Measurements from ENCODE around the gene GPR176.

Gene GPR176

DNA sequence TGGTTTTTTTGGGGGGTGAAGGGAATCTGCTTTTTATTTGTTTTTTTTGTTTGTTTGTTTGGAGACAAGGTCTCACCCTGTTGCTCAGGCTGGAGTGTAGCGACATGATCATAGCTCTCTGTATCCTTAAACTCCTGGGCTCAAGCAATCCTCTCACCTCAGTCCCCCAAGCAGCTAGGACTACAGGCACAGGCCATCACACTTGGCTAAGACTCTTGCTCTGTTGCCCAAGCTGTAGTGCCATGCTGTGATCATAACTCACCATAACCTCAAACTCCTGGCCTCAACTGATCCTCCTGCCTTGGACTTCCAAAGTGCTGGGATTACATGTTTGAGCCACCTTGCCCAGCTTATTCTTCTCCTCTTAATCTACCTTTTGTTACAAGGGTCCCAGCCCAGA, 31.8 kb downstream of the GPR176 start:
- no peak for DNase-seq

DNA sequence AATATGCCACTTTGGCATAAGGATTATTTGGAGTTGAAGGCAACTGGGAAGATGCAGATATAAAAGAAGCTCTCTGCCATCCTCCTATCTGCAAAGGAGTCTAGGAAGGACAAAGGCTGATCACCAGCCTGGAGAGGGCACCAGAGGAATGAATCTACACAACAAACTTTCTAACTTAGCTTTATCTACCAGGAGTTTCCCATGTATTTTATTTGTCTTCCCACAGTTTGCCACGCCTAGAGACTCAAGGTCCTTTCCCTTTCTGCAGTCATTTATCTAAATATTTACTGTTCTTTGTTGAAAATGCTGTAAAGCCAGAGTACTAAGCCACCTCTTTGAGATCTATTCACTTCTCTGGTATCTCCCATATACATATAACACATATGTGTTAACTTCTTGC, 32.2 kb downstream of the GPR176 start:
- no peak for DNase-seq

DNA sequence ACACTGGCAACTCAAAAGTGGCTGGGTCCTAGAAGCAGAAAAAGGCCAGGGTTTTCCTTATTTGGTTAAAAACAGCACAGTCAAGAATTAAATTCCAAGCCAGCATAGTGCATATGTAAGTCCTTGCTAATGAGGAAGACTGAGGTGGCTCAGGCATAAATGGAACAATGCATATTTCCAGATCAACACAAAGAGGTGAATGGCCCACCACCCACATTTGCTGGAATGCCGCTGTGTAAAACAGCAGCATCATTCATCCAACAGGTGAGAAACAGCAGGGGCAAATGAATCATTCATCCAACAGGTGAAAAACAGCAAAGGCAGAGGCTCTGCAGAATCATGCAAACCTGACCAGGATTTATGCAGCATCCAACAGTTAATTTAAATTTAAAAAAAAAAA, 32.9 kb downstream of the GPR176 start:
- DNase-seq, result no peak

DNA sequence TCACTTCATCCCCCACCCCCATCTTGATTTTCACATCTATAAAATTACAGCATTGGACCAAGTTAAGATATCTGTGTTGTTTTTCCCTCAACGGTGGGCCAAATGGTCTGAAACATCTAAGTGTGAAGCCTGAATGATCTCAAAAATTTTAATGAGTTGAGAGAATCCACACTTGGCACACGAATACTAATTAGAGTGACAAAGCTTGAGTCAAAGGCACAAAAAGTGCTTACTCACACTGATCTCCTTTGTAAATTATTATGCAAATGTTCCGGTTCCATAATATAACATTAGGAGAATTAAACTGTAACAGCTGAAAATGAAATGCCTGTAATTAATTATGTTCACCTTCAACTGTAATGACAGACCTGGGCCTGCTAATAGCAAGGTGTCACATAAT, 33.6 kb downstream of the GPR176 start:
- no peak for DNase-seq

DNA sequence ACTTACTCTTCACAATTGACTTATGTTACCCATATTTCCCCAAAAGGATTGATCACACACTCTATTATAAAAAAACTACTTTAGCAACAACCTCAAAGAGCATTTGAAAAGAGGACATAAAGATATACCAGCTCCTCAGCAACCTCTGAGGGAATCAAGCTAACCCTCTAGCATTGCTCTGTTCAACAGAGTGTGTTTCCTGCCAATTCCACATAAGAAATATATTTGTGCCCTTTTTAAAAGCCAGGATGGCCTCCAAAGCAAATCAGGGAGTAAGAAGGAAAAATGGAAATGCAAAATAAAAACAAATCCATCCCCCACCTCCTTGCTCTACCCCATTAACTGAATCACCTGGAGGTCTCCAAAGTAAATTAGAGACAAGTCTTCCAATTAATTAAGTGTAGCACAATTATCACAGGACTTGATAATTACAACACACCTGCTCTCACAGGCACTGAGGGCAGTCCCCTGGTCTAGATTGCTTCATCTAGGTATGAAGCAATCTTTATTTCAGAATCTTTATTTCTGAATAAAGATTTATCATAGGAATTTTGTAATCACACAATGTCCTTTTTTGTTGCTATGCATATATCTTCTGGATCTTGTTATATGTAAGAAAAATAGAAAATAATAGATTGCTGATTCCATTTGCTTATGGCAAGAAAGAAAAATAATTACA, 34.8 kb downstream of the GPR176 start:
- DNase-seq, result no peak

DNA sequence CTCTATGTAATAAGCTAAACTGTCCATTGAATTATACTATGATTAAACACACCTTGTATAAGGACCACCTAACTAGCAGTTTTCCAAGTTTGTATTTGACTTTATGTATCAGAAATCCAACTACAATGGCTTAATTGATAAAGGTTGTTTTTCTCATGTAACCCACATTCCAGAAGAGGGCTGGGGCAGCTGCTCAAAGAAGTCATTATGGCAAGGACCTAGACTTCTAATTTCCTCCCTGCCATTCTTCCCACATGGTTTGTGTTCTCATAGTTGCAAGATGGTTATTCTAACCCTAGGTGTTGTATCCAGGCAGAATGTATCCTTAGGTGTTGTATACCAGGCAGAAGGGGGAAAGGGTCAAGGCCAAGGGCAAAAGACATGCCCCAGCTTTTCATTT, 35.7 kb downstream of the GPR176 start:
- DNase-seq, result no peak

DNA sequence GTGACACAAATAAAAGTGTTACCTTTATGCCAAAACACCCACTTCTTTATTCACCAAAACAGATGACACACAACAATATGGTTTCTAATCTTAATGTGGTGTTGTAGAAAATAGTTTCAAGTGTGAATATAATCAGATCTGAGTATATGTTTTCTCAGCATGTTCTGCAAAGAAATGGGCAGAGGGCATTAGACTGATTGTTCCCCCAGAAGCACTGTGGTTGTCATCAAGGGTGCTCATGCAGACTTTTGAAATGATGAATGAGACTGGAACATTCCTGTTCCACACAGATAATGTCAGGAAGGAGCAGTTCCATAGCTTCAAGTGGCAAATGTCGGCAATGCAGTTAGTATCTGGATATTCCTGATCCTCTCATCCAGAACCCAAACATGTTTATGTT, 37.5 kb downstream of the GPR176 start:
- no peak for DNase-seq

DNA sequence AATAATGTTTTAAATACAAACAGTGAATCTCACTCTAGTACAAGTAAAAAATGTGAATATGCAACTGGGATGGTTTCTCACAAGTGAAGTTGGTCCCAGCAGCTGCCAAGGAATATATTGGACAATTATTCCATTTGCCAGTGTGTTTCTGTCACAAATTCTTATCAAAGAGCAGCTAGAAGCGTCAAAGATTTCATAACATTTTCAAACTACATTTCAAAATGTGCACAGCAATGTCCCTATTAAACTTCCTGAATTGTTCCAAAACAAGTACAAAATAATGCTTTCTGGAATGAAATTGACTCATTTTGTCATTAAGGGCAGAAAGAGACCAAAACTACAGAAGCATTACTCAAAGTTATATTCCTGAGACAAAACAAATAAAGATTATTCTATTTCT, 38.3 kb downstream of the GPR176 start:
- DNase-seq, result no peak

DNA sequence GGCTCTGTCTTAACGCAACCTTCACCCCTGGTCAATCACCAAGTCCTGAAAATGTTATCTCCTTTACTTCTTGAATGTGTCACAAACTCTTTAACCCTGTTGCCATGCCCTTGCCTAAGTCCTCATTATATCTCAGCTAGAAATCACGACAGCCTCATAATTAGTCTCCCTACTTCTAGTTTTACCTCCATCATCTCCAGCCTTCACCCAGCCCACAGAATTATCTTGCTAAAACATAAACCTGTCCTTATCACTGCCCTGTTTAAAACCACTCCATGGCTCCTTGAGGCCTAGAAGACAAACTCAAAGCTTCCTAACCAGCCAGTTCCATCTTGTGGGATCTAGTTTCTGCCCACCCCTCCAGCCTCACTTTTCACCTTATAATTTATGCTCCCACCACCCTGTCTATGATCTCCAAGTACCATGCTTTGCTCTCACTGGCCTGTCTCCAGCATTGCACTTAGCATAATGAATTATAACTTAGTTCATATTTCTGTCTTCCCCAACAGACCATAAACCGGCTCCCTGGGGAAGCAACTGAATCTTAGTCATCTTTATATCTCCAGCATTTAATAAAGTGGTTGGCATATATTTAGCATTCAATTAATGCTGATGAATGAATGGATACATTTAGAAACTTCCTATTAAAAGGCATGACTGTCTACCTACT, 39.2 kb downstream of the GPR176 start:
- DNase-seq, result no peak

DNA sequence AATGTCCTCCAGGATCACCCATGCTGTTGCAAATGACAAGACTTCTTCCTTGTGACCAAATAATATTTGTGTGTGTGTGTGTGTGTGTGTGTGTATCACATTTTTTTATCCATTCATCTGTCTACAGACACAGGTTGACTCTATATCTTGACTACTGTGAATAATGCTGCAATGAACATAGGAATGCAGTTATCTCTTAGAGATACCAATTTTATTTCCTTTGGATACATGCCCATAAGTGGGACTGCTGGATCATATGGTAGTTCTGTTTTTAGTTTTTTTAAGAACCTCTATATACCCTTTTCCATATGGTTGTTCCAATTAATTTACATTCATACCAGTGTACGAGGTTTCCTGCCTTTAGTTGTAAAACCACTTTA, 41.7 kb downstream of the GPR176 start:
- DNase-seq, result no peak

DNA sequence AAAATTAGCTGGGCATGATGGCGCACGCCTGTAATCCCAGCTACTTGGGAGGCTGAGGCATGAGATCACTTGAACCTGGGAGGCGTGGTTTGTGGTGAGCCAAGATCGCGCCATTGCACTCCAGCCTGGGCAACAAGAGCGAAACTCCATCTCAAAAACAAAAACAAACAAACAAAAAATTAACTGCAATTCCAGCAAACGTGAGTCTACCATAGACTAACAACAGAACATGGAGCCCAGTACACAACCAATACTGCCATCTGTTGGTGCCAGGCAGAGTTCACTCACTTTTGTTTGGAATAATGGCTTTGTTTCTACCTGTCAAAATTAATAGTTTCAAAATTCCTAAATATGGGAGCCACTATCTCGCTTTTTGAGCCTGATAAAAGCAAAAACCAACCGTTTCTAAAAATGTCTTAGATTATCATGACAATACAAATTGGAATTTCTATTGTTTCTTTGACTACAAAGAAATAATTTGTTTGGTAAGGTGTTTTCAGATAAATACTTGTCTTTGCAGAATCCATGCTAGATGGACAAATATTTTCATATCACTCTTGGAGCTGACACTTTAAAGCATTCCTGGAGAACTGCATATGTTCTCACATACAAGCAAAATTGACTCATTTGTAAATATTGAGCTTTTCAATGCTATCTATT, 45.0 kb downstream of the GPR176 start:
- DNase-seq, result no peak

DNA sequence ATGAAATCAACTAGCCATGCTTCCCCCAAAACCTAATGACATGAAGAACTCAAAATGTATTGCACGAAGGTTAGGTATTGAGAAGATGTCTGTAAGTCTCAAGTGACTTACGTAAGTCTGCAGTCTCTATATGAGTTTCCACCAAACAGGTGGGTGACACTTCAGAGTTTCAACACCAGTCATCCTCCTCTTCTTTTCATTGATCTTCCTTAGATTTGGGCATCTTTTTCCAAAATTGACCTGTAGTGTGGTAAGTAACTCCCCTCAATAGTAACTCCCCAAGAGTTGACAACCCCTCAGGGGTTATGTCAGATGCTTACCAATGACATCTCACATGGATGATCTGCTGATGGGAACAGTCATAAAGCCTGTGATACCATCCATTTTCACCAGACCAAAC, 46.1 kb downstream of the GPR176 start:
- no peak for DNase-seq

DNA sequence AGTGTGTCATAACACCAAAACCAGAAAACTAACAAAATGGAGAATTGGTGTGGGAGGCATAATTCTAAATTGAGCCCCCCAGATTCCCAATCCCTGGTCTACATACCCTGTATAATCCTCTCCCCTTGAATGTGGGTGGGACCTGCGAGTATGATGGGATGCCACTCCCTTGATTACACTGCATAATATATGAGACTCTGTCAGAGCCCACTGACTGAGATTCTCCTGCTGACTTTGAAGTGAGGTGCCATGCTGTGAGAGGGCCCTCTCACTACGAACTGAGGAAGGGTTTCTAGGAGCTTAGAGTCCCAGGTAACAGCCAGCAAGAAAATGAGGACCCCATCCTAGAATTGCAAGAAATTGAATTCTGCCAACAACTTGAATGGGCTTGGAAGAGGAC, 49.5 kb downstream of the GPR176 start:
- DNase-seq, result no peak

DNA sequence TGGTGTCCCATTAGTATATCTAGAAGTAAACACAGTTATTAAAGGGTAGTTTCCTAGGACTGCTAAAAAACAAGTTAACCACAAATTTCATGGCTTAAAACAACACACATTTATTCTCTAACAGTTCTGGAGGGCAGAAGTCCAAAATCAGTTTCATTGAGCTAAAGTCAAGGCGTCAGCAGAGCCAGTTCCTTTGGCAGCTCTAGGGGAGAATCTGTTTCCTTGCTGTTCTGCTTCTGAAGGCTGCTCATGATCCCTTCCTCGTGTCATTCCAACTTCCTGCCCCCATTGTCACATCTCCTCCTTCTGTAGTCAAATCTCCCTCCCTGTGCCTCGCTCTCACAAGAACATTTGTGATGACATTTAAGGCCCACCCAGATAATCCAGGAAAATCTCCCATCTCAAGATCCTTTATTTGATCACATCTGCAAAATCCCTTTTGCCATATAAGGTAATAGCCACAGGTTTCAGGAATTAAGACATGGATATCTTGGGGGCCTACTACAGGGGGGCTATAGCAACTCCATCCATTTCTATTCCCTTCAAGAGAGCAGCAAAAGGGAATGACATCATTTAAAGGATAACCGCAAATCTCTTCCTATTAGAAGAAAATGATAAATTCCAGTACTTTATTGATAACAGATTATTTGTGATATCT, 50.1 kb downstream of the GPR176 start:
- peak in 3 of 14 donors; percentile 1 to 13 (median 1) for DNase-seq

DNA sequence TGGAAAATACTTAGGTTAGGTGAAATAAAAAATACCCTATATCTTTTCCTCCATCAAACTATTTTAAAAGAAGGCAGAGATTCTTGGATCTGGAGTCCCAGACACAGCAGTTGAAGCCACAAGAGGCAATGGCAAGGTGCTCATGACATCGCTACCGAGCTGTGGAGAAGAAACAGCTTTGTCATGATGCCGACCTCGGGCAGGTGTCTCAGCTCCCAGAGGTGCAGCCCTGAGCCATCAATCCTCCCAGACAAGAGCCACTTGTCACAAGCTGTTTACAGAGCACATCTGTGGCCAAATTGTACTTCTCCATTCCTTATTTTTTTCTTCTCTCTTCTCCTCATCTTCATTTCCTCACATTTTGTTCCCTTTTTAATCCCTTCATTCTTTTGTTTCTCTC, 50.8 kb downstream of the GPR176 start:
- DNase-seq, result no peak

DNA sequence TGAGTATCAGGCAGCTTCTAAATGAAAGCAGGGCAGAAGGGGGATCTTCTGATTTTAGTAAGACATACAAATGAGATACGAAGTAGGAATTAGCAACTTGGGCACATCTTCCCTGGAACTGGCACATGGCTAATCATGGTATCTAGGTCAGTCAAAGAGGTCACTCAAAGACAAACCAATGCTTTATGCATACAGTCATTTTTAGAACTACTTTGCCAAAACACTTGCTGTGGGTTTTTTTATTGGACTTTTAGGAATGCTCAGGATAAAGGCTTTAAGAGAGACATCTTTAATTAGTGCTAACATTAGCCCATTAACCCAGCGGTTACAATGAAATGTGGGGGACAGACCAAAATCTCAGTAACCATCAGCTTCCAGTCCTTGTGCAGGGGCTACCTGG, 51.7 kb downstream of the GPR176 start:
- no peak for DNase-seq

DNA sequence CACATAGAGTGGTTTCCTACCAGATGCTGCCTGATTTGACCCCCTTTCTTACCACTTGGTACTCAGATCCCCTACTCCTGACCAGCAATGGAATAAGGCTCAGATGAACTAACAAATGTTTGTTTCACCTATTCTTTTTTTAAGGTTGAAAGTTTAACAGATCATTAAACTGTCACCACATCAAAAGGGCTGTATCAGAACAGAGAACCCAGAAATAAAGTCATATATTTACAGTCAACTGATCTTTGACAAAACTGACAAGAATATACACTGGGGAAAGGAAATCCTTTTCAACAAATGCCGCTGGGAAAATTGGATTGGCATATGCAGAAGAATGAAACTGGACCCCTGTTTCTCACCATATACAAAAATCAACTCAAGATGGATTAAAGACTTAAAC, 56.0 kb downstream of the GPR176 start:
- no peak for DNase-seq

DNA sequence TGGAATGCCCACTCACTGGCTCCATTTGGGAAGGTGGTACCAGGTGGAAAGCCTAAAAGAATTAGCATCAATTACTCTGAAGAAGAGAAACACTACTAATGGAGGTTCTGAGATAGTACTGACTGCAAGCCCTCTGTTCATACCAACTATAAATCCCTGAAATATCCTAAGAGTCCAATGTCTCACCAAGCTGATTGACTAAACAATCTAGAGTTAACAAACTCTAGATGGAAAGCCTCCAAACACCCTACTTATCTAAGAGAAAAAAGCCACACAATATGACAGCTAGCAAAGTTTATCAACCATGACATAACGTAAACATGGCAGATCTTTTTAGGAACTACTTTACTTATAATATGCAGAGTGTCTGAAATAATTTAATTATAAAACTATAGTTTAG, 59.2 kb downstream of the GPR176 start:
- no peak for DNase-seq

DNA sequence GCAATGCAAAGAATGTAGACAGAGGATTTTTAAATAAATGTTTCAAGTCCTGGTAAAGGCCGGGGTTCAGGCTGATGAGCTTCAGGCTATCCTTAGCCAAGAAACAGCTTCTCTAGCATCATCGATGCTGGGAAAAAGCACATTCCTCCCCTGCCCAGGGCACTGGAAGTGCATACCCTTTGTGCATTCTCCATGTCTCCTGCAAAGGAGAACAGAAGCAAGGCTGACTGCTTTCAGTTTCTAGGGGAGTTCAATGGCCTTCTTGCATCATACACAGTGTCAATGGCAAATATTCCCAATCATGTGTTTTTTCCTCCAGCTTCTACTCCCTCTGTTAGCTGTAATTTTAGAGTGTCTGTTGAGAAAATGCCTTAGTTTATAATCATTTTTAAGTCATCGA, 59.9 kb downstream of the GPR176 start:
- DNase-seq, result peak in 1 of 14 donors; percentile 10

DNA sequence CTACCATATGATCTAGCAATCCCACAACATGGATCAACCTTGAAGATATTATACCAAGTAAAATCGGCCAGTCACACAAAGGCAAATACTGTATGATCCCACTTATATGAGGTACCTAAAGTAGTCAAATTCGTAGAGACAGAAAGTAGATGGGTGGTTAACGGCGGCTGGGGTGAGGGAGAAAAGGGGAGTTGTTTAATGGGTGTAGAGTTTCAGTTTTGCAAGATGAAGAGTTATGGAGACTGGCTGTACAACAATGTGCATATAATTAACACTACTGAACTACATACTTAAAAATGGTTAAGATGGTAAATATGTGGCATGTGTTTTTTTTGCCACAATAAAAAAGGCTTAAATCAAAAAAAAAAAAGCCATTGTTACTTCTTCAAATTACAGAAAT, 60.4 kb downstream of the GPR176 start:
- no peak for DNase-seq

DNA sequence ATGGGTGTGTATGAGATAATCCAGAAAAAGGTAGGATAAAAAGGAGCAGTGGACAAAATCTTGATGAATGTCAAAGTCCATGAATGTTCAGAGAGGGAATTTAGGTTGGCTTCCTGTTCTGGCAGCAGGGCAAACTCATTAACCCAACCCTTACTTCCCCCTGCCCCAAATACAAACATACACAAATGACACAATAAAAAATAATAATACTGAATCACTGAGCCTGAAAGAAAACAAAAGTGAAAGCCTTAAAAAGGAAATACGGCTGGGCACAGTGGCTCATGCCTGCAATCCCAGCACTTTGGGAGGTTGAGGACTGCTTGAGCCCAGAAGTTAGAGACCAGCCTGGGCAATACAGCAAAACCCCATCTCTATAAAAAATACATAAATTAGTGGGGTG, 62.9 kb downstream of the GPR176 start:
- no peak for DNase-seq

DNA sequence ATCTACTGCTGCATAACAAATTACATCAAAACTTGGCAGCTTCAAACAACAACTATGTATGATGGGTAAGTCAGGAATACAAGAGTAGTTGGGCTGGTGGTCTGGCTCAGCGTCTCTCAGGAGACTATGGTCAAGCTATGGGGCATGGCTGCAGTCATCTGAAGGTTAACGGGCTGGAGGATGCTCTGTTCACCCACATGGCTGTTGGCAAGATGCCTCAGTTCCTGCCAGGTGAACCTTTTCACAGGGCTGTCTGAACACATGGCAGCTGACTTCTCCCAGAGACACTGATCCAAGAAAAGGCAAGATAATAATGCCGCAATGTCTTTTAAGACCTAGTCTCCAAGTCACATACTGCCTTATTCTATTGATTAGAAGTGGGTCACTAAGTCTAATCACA, 63.7 kb downstream of the GPR176 start:
- DNase-seq, result peak in 1 of 14 donors; percentile 31

DNA sequence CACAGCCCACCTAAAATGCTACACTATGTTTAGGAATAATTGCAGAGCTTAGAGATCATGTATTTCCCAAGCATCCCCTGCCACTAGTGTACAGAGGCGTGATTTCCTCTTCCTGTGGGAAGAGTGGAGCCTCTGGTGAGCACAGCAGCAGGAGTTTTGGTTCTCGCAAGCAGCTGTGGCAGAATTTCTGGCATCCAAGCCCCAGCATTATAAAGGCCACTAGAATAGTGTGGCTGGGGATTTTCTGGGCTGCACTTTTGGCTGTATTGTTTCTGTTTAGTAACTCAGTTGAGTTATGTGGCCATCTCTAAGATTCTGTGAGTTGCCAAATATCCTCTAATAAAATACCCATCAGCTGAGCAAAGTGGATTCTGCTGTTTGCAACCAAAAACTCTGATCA, 64.7 kb downstream of the GPR176 start:
- DNase-seq, result no peak

DNA sequence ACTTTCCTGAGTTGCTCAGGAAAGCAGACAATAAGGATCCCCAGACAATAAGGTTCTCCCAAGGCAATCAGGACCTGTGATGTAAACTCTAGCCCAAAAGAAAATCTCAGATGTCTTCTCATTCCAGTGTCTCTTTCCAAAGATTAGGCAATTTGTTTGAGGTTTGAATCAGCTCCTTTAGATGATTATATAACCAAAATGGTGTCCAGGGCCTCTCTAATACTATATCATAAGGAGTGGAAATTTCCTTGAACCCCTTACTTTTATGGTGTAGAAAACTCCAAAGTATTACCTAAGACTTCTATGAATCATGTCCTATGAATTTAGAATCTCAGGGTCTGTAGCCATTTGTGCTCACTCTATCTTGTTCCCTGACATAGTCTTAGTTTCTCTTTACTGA, 65.9 kb downstream of the GPR176 start:
- no peak for DNase-seq

Measured in C1 segment of cervical spinal cord (tissue), 14 donors.